HCT116 (cell line): ENCODE measurements around the gene PHC3. TPM values are rescaled to one million over a fixed set of nuclear protein-coding genes. Genes with fewer than 3 reads are reported as not detected.

Experiments used
- ATAC-seq: fragments of 200-7000 bp; cut with Tn5 transposase; 2 replicates; pipeline ENCODE4 v1.9.1; 2020; ENCODE audit warnings: mild to moderate bottlenecking, moderate library complexity
- BruUV-seq: library from RNA; stranded (reverse); fragments of 400-500 nt; replicated peaks from 2 replicates; lab custom pipeline; 2021; lab: Mats Ljungman, UMichigan
- CTCF ChIA-PET: fragments of 300-600 bp; sonication (Branson Sonifier 250); formaldehyde crosslinking; loops from one replicate; lab custom pipeline; 2021; ENCODE audit warnings: antibody characterized with exemption; lab: Charles Lee
- POLR2A ChIA-PET: fragments of 300-600, 350-600 bp; sonication (Branson Sonifier 250); formaldehyde crosslinking; loops from one replicate; lab custom pipeline; 2021; ENCODE audit warnings: antibody characterized with exemption; lab: Charles Lee
- RAD21 ChIA-PET, 2 experiments: fragments of 300-600 bp; sonication (Branson Sonifier 250); formaldehyde crosslinking; loops; one replicate each; lab custom pipeline; 2023; ENCODE audit warnings: low total read pairs in 2 of 2; ENCODE audit not compliant: uncharacterized antibody in 2 of 2, unreplicated experiment in 2 of 2, low non-redundant PET in 1 of 2; lab: Charles Lee
- DNase-seq: peaks from one replicate; pipeline ENCODE4 v3.0.0-alpha.2; 2010; ENCODE audit warnings: low read depth, low spot score
- H2AFZ ChIP-seq: fragments of 200-600 bp; shearing (Covaris generic), sonication (generic); 2 replicates; pipeline ENCODE4 v1.6.1; 2017; ENCODE audit warnings: low read depth, mixed run types, mixed read lengths, antibody characterized with exemption, low read length; ENCODE audit not compliant: poor library complexity, severe bottlenecking
- H3K27ac ChIP-seq: 2 replicates; pipeline ENCODE4 v1.5.1; 2012; ENCODE audit warnings: low read depth, low read length
- H3K27me3 ChIP-seq: fragments of 200-600 bp; sonication (generic); 2 replicates; pipeline ENCODE4 v1.6.1; 2016; ENCODE audit warnings: mixed run types, low read length, mixed read lengths; ENCODE audit not compliant: insufficient read depth
- H3K36me3 ChIP-seq, 2 experiments: fragments of 200-500 bp in 1 of 2; fragments of 200-600 bp in 1 of 2; sonication (Bioruptor generic) in 1 of 2; sonication (generic) in 1 of 2; 2 replicates each; pipeline versions ENCODE4 v1.5.1 to v1.6.1; 2014 to 2016; ENCODE audit warnings: low read length in 2 of 2, inconsistent platforms in 1 of 2, mixed read lengths in 1 of 2, mixed run types in 1 of 2; ENCODE audit not compliant: insufficient read depth in 2 of 2, control insufficient read depth in 1 of 2
- H3K4me1 ChIP-seq, 2 experiments: fragments of 200-600 bp in 1 of 2; sonication (generic) in 1 of 2; 2 replicates each; pipeline versions ENCODE4 v1.5.1 to v1.6.1; 2012 to 2017; ENCODE audit warnings: low read length in 2 of 2, inconsistent platforms in 1 of 2, mild to moderate bottlenecking in 1 of 2, mixed read lengths in 1 of 2, mixed run types in 1 of 2, moderate library complexity in 1 of 2; ENCODE audit not compliant: insufficient read depth in 2 of 2, control insufficient read depth in 1 of 2
- H3K4me2 ChIP-seq: fragments of 200-600 bp; sonication (generic); 2 replicates; pipeline ENCODE4 v1.6.1; 2017; ENCODE audit warnings: mixed run types, low read length, mixed read lengths
- H3K4me3 ChIP-seq, 2 experiments: fragments of 200-600 bp in 1 of 2; sonication (generic) in 1 of 2; replicated peaks in 1 of 2; 2 replicates each; pipeline ENCODE4 v1.5.1; 2011 to 2016; ENCODE audit warnings: low read length in 2 of 2, control low read depth in 1 of 2, low read depth in 1 of 2, mild to moderate bottlenecking in 1 of 2, mixed read lengths in 1 of 2, mixed run types in 1 of 2
- H3K79me2 ChIP-seq: fragments of 200-600 bp; sonication (generic); 2 replicates; pipeline ENCODE4 v1.6.1; 2017; ENCODE audit warnings: mild to moderate bottlenecking, mixed run types, low read length, moderate library complexity, mixed read lengths; ENCODE audit not compliant: insufficient read depth
- H3K9ac ChIP-seq: fragments of 200-600 bp; sonication (generic); 2 replicates; pipeline ENCODE4 v1.6.1; 2016; ENCODE audit warnings: low read length, mixed read lengths
- H3K9me2 ChIP-seq: fragments of 200-600 bp; sonication (generic), shearing (Covaris generic); 2 replicates; pipeline ENCODE4 v1.6.1; 2017; ENCODE audit warnings: mixed run types, mild to moderate bottlenecking, moderate library complexity; ENCODE audit not compliant: insufficient read depth
- H3K9me3 ChIP-seq, 2 experiments: fragments of 200-500 bp in 1 of 2; fragments of 200-600 bp in 1 of 2; sonication (Bioruptor generic) in 1 of 2; sonication (generic) in 1 of 2; 2 replicates each; pipeline ENCODE4 v1.6.1; 2014 to 2017; ENCODE audit warnings: low read length in 2 of 2, mixed read lengths in 2 of 2, inconsistent platforms in 1 of 2, low read depth in 1 of 2, mild to moderate bottlenecking in 1 of 2, mixed run types in 1 of 2, moderate library complexity in 1 of 2; ENCODE audit not compliant: control insufficient read depth in 1 of 2, insufficient read depth in 1 of 2
- H4K20me1 ChIP-seq: fragments of 200-600 bp; sonication (generic), shearing (Covaris generic); 2 replicates; pipeline ENCODE4 v1.6.1; 2017; ENCODE audit warnings: mixed run types, mild to moderate bottlenecking, moderate library complexity; ENCODE audit not compliant: insufficient read depth
- CBX3 ChIP-seq: IDR thresholded peaks from 2 replicates; pipeline ENCODE4 v1.6.1; 2012; ENCODE audit warnings: low read depth
- EGR1 ChIP-seq: IDR thresholded peaks from 2 replicates; pipeline ENCODE4 v1.6.1; 2012; ENCODE audit warnings: low read depth
- ELF1 ChIP-seq: IDR thresholded peaks from 2 replicates; pipeline ENCODE4 v1.6.1; 2012; ENCODE audit warnings: low read depth, borderline replicate concordance
- EZH2phosphoT487 ChIP-seq: fragments of 200-600 bp; IDR thresholded peaks from 2 replicates; pipeline ENCODE4 v1.6.1; 2018; ENCODE audit warnings: antibody characterized with exemption, borderline replicate concordance
- FOSL1 ChIP-seq: IDR thresholded peaks from 2 replicates; pipeline ENCODE4 v1.6.1; 2012; ENCODE audit warnings: low read depth
- JUND ChIP-seq: IDR thresholded peaks from 2 replicates; pipeline ENCODE4 v1.6.1; 2012
- RAD21 ChIP-seq: IDR thresholded peaks from 2 replicates; pipeline ENCODE4 v1.6.1; 2012; ENCODE audit warnings: low read depth, mild to moderate bottlenecking
- SIN3A ChIP-seq: IDR thresholded peaks from 2 replicates; pipeline ENCODE4 v1.6.1; 2012; ENCODE audit warnings: low read depth
- SP1 ChIP-seq: IDR thresholded peaks from 2 replicates; pipeline ENCODE4 v1.6.1; 2012; ENCODE audit warnings: low read depth
- SRF ChIP-seq: IDR thresholded peaks from 2 replicates; pipeline ENCODE4 v1.6.1; 2012; ENCODE audit warnings: low read depth
- TCF7L2 ChIP-seq: IDR thresholded peaks from 2 replicates; pipeline ENCODE4 v1.7.0; 2011; ENCODE audit warnings: borderline replicate concordance, inconsistent platforms; ENCODE audit not compliant: insufficient read depth, insufficient read length; ENCODE audit errors: extremely low read depth
- YY1 ChIP-seq: IDR thresholded peaks from 2 replicates; pipeline ENCODE4 v1.6.1; 2011; ENCODE audit warnings: low read length, low read depth, moderate library complexity, mild to moderate bottlenecking; ENCODE audit not compliant: insufficient replicate concordance; ENCODE audit errors: extremely low read depth
- ZFX ChIP-seq: fragments of 450-650 bp; IDR thresholded peaks from 2 replicates; pipeline ENCODE4 v1.6.1; 2017
- ZNF274 ChIP-seq: fragments of 200-500 bp; sonication (Bioruptor generic); IDR thresholded peaks from 2 replicates; pipeline ENCODE4 v1.6.1; 2014; ENCODE audit warnings: mild to moderate bottlenecking, low read depth, low read length, inconsistent platforms
- intact Hi-C: fragments of 100-400 bp; cut with micrococcal nuclease; formaldehyde crosslinking; loops from 2 replicates; pipeline ENCODE4 v1.10.0; 2022
- total RNA-seq: library from RNA; stranded (reverse); gene quantifications from one replicate; pipeline ENCODE4 v1.2.1, GENCODE V29; 2021; ENCODE audit not compliant: unreplicated experiment
- TF ChIP-seq, protein P1 (sequence below), 3 experiments: fragments of 200-600 bp in 1 of 3; sonication (generic) in 1 of 3; IDR thresholded peaks in 2 of 3; conservative IDR thresholded peaks in 1 of 3; 2 replicates each; pipeline ENCODE4 v1.5.1; 2012 to 2017; ENCODE audit warnings: low read depth in 2 of 3, low read length in 2 of 3, antibody characterized with exemption in 1 of 3, borderline replicate concordance in 1 of 3, control low read depth in 1 of 3, mild to moderate bottlenecking in 1 of 3, mixed read lengths in 1 of 3, mixed run types in 1 of 3, moderate library complexity in 1 of 3; ENCODE audit not compliant: insufficient read depth in 1 of 3
- TF ChIP-seq, protein P2 (sequence below): IDR thresholded peaks from 2 replicates; pipeline ENCODE4 v1.6.1; 2012
- TF ChIP-seq, protein P3 (sequence below): IDR thresholded peaks from 2 replicates; pipeline ENCODE4 v1.6.1; 2012

Gene PHC3
- total RNA-seq, 1 experiment from 2014 or later, result 40.1 TPM

DNA sequence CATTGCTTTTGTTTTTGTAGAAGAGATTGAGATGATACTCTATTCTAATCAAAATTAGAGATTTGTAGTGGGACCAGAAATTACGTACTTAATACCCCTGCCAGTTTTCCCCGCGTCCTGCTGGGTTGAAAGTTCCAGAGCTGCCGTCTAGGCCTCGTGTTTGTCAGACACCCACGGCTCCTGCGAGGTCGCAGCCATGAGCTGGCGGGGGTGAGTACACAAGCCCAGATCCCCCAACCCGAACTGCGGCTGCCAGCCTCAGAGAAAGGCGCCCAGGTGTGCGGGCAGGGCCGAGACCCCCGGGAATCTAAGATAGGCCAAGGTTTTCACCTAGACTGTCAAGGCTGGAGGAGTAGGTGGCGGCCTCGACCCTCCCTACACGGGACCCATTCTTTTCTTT lies 117.4 kb downstream of the PHC3 start:
- H3K4me3 ChIP-seq, result no peak overlapping the region
- intact Hi-C loops, result no loop called here
- H3K27me3 ChIP-seq, result no peaks in the 10 kb centered on the region
- TF ChIP-seq SP1 (no peak), EGR1 (no peak), YY1 (no peak), SIN3A (no peak), EZH2phosphoT487 (no peak), TCF7L2 (no peak), ZNF274 (no peak), SRF (no peak), ELF1 (no peak), JUND (no peak), ZFX (no peak), CBX3 (no peak), FOSL1 (no peak), RAD21 (no peak)
- TF ChIP-seq, protein P1, sequence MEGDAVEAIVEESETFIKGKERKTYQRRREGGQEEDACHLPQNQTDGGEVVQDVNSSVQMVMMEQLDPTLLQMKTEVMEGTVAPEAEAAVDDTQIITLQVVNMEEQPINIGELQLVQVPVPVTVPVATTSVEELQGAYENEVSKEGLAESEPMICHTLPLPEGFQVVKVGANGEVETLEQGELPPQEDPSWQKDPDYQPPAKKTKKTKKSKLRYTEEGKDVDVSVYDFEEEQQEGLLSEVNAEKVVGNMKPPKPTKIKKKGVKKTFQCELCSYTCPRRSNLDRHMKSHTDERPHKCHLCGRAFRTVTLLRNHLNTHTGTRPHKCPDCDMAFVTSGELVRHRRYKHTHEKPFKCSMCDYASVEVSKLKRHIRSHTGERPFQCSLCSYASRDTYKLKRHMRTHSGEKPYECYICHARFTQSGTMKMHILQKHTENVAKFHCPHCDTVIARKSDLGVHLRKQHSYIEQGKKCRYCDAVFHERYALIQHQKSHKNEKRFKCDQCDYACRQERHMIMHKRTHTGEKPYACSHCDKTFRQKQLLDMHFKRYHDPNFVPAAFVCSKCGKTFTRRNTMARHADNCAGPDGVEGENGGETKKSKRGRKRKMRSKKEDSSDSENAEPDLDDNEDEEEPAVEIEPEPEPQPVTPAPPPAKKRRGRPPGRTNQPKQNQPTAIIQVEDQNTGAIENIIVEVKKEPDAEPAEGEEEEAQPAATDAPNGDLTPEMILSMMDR (IDR thresholded peaks at IDR 0.05 in 2 of 3, conservative IDR thresholded peaks at IDR 0.05 in 1 of 3; ENCODE audit: borderline replicate concordance in 1 of 3, insufficient read depth in 1 of 3, low read depth in 2 of 3, low read length in 2 of 3), result no peak
- TF ChIP-seq, protein P2, sequence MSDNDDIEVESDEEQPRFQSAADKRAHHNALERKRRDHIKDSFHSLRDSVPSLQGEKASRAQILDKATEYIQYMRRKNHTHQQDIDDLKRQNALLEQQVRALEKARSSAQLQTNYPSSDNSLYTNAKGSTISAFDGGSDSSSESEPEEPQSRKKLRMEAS, result no peak
- TF ChIP-seq, protein P3, sequence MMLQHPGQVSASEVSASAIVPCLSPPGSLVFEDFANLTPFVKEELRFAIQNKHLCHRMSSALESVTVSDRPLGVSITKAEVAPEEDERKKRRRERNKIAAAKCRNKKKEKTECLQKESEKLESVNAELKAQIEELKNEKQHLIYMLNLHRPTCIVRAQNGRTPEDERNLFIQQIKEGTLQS, result no peak
- H3K9me2 ChIP-seq, result no peaks in the 10 kb centered on the region
- H3K27ac ChIP-seq, result no peak overlapping the region
- H4K20me1 ChIP-seq, result no peaks in the 10 kb centered on the region
- no peak for ATAC-seq
- no TSS peak for BruUV-seq
- no peak overlapping the region for H3K9ac ChIP-seq
- no peak overlapping the region for H2AFZ ChIP-seq
- H3K9me3 ChIP-seq, result no peaks in the 10 kb centered on the region
- no peaks in the 10 kb centered on the region for H3K36me3 ChIP-seq
- no peaks in the 10 kb centered on the region for H3K4me1 ChIP-seq
- POLR2A ChIA-PET, result interaction anchor here (0.7 kb wide), 1 partner anchor 806 kb away, joined by 3 read pairs; the partner anchor contains the start of gene RPL22L1
- DNase-seq, result no peak
- RAD21 ChIA-PET, result no interaction called here
- CTCF ChIA-PET, result interaction anchor here (0.7 to 0.9 kb wide), 2 partner anchors 26 to 1323 kb away, joined by 3 to 4 read pairs; no protein-coding TSS in a partner anchor
- no peak overlapping the region for H3K4me2 ChIP-seq
- H3K79me2 ChIP-seq, result no peaks in the 10 kb centered on the region
